GM19099 (cell line): ENCODE measurements around the gene NPIPA2.
"Not testable (repeated sequence)": the region's sequence is repeated elsewhere in the genome, so short reads cannot be mapped to it uniquely, and the experiment has no call there.

Source experiments
- POLR2A ChIP-seq: IDR thresholded peaks from 3 replicates; pipeline ENCODE4 v1.6.1; 2011; ENCODE audit warnings: low read depth; ENCODE audit not compliant: insufficient read length; ENCODE audit errors: extremely low read depth

NPIPA2 gene

DNA sequence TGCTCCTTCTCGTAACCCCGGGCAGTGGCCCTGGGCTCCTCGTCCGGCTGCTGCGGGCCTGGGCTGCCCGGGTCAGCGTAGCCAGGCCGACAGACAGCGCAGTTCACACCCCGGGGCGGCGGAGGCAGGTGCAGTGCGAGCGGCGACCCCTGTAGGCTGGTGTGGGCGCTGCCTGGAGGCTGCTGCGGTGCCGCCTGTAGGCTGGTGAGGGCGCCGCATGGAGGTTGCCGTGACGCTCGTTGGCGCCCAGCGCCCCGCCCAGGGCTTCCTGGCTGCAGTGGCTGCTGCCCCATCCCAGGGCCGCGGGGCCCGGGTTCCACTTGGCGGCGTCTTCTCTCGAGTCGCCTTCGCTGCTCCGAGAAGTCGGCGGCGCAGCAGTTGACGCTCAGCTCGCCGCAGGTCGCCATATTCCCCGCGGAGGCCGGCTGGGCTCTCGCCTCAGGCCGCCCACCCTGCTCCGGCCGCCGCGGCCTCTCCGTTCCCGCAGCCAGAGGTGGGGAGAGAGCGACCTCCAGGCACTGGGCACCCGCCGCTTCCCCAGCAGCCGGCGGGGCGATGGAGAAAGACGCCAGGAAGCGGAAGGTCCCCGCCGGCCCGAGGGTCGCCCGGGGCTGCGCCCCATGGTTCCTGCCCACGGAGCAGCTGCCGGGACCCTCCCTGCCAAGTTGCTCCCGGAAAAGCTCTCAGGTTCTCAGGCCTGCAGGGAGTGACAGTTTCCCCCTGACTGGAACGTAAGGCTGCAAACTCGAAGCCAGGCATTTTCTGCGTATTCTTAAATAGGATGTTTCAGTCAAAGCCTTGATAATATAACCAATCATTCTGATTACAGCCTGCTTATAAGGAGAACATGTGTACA, at the start of gene NPIPA2:
TSS of gene NPIPA2 (plus strand) at position 261 of the 856 bp plus-strand sequence. CDS start 5,533 bp downstream, outside the sequence.
- not testable (repeated sequence) for TF ChIP-seq POLR2A

DNA sequence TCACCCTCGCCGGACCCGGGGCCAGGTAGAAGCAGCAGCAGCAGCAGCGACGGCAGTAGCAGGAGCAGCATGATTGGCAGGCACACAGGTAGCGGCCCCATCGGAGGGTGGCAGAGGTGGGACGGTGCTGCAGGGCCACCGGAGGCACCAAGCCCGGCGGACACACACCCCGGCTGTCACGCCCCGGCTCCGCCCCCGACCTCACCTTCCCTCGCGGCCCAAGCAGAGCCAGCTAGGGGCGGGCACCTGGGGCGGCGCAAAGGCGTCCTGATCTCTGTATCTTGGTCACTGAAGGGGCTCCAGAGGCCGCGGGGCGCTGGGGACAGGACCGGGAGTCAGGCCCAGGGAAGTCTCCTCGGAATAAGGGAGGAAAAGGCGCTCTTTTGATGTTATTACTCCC, 48.2 kb upstream of the NPIPA2 start, which contains the start of gene PLA2G10:
TSS of gene PLA2G10 (minus strand) at position 180 of the 400 bp plus-strand sequence. CDS start at position 101, 79 bp downstream.
- not testable (repeated sequence) for TF ChIP-seq POLR2A

GRCh38 chr16:14703156-14704011, 38.9 kb upstream of the NPIPA2 start, which contains the start of gene NPIPA3:
Gene NPIPA3, plus strand, starts transcription at chr16:14703411. Its CDS starts 5,533 bp downstream, at chr16:14708944.
- TF ChIP-seq POLR2A: not testable (repeated sequence)
